ENCODE measurements around the gene CTXN1.

DNA sequence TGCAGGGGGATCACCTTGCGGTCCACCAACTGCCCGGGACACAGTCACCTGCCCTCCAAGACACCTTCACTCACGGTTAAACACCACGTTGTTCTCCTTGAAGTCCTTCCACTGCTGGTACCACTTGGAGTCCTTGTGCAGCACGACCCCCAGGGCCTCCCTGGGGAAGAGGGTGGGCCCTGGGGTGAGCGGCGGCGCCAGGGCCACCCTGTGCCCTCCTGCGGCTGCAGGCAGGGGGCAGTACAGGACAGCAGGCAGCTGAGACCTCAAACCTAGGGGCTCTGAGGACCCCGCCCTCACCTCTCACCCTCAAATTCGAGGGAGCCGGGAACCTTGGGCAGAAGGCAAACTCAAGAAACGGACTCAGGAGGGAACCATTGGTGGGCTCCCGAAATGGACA lies 7.5 kb upstream of the CTXN1 start:
- TF ChIP-seq, protein P1, sequence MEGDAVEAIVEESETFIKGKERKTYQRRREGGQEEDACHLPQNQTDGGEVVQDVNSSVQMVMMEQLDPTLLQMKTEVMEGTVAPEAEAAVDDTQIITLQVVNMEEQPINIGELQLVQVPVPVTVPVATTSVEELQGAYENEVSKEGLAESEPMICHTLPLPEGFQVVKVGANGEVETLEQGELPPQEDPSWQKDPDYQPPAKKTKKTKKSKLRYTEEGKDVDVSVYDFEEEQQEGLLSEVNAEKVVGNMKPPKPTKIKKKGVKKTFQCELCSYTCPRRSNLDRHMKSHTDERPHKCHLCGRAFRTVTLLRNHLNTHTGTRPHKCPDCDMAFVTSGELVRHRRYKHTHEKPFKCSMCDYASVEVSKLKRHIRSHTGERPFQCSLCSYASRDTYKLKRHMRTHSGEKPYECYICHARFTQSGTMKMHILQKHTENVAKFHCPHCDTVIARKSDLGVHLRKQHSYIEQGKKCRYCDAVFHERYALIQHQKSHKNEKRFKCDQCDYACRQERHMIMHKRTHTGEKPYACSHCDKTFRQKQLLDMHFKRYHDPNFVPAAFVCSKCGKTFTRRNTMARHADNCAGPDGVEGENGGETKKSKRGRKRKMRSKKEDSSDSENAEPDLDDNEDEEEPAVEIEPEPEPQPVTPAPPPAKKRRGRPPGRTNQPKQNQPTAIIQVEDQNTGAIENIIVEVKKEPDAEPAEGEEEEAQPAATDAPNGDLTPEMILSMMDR (conservative IDR thresholded peaks at IDR 0.05; ENCODE audit: low read depth, low read length): peak; percentile 47
- TF ChIP-seq EZH2 (IDR thresholded peaks at IDR 0.05; ENCODE audit: borderline replicate concordance, low read depth, low read length, poor library complexity, severe bottlenecking): no peak
